ENCODE results near the gene SDK2. TPM values are rescaled to one million over a fixed set of nuclear protein-coding genes. Genes with fewer than 3 reads are reported as not detected.

SDK2 gene
- total RNA-seq, 2 experiments from 2014 or later, result 0.23 to 0.27 TPM

DNA sequence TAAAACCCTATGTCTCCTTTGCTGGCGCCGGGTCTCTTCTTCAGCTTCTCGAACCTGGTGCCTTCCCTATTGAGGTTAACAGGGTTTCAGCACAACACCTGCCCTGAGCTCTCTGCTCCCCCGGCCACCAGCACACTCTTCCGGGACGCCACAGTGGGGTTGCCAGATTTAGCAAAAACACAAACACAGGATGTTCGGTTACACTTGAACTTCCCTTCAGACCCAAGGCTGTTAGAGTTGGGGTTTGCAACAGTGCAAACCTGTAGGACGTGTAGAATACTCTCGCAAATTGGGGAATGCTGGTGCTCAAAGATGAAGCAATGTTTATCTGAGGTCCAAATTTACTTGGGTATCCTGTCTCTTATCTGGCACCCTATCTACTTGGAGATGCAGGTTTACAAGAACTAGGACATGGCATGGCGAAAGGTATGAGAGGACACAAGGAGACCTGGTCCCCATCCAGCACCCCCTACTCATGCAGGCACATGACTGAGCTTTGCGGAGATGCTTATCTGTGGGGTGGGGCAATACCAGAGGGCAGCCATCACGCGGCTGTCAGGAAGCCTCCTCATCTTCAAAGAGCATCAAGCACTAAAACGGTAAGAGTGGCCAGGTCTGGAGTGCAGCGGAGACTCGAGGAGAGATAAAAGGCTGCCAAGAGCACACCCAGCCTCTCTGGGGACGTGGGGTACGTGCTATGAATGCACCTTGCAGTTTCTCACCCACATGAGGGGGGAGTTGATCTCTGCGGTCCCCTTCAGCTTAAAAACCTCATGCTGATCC lies 52.8 kb downstream of the SDK2 start:
- ChIA-PET CTCF (no interaction called here), POLR2A (no interaction called here)

DNA sequence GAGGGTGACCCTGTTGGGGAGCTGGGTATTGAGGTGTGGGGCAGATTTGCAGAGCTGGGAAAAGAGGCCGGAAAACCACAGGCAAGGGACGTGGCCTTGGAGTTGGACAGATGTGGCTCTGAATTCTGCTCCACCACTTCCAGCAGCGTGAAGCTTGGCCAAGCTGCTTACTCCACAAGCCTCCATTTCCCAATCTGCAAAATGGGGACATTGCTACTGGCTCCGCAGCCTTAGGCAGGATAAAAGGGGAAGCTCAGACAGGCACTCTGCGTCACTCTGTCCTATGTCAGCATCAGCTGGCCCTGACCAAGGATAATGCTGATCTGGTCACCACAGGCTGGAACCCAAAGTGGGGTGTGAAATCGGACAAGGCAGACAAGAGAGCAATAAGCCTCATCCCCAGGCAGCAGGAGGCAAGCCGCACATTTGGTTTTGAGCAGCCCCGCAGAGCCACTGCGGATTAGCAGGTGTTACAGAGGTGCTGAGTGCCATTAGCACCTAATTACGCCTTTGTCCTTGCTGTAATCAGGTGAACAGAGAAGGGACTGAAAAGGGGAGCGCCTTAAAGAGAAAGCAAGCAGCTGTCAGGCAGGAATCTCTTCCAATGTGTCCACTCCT lies 54.8 kb downstream of the SDK2 start:
- POLR2A ChIA-PET, result no interaction called here
- CTCF ChIA-PET, result no interaction called here

DNA sequence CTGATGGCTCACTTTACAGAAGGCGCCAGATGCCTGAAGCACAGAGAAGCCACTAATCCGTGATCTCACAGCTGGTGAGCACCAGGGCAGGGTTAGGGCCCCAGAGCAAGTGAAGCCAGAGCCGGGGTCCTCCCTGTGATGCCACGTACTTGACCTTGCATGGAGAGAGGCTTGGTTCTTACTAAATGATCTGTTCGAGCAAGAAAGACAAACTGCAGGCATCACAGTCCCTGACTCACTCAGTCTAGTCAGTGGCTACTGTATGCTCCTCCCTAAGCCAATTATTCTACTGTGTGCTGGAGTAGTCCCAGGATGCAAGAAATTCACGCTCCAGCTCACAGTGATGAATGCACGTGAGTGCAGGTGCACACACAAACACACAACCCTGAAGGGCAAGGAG lies 55.4 kb downstream of the SDK2 start:
- POLR2A ChIA-PET, result no interaction called here
- CTCF ChIA-PET, result no interaction called here

DNA sequence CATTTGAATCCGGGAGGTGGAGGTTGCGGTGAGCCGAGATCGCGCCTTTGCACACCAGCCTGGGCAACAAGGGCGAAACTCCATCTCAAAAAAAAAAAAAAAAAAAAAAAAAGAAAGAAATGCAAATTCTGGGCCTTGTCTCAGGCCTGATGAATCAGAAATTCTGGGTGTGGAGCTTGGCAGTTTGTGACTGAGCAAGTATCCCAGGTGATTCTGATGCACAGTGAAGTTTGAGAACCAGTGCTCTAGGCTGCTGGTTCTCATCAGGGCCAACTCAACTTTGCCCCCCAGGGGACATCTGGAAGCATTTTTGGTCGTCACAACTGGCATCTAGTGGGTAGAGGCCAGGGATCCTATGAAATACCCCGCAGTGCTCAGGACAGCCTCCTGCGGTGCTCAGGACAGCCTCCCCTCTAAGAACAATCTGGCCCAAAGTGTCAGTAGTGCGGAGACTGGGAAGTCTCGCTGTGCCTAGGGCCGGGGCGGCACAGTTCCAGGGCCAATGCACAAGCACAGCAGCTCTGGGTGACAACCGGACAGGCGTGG lies 55.9 kb downstream of the SDK2 start:
- ChIA-PET POLR2A (no interaction called here), CTCF (no interaction called here)

DNA sequence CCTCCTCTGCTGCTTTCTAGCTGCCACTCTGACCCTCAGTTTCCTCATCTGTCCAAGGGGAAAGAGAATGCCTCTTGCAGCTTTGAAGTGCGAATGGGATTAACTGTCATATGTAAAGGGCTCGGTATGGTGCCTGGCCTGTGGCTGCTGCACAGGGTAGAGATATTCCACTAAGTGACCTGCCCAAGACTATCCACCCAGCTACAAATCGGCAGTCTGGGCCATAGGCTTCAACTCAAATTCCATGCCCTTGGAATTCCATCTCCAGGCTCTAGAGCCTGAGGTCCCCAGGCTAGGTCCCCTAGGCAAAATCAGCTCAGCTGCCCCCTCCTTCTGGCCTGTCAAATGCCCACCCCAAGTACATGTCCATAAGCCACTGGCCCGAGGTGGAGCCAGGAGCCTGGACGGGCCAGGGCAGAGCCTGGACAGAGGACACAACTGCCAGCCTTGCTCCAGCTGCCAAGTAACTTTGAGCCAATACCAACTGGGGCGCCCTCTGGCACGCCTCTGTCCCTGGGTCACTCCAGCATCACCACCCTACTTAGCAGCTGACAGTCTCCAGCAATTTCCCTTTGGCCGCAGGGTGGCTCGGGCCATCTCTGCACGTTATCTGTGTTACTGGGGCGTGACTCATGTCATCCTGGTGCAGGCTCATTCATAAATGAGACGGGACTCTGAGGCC lies 57.2 kb downstream of the SDK2 start:
- CTCF ChIA-PET, result no interaction called here

DNA sequence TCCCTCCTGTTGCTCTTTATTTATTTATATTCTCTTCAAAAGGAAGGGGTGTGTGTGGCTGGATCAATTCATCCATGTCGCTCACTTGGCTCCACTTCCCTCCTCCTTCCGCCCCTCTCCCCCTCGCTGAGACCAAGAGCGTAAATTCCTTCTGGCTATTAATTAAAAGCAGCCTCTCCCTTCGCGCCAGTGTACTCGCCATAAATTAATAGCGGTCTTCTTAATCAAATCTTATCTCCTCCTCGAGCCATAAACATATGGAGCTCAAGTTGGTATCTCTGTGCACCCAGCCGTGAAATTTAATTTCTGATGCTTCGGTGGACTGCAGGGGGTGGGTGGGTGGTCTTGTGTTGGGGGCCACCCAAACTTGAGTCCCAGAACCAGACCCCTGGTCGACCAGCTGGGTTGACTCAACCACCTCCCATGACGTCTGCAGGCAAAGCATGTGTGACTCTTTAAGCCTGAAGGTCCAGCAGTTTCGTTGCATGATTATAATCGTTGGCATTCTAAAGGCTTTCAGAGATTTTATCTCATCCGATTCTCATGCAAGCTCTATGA lies 57.9 kb downstream of the SDK2 start:
- ChIA-PET CTCF (no interaction called here), POLR2A (no interaction called here)

More for the DNA sequence above, 57.2 kb downstream of the SDK2 start:
- POLR2A ChIA-PET, result no interaction called here

DNA sequence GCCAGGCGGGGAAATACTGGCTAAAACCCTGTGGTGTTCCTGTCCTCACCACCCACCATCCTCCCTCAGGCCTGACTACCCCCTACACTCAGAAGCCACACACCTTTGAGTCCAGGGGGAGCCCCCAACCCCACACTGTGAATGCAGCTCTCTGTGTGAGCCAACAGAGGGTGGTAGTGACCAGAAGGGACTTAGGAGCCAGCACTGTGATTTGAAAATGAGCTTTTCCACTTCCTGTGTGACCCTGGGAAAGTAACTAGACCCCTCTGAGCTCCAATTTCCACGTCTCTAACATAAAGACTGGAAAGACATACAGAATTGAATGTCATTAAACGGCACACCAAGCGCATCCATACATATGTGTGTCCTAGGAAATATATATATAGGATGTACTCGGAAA lies 58.7 kb downstream of the SDK2 start:
- POLR2A ChIA-PET, result no interaction called here
- CTCF ChIA-PET, result no interaction called here

DNA sequence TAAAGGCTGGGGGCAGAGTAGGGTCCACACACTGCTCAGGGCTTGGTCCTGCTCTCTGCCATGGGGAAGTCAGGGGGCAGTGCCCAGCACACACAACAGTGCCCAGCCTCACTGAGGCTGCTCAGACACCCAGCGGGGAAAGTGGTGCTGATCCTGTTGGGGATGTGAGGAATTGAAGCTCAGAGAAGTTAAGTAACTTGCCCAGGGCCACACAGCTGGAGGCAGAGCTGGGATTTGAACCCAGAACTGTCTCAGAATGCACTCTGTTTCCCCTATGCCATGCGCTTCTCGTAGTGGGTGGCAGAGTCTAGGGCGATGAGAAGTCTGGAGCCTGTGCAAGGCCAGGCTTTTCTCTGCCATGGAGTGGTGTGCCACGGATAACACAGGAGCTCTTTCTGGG lies 59.3 kb downstream of the SDK2 start:
- POLR2A ChIA-PET, result no interaction called here
- CTCF ChIA-PET, result no interaction called here

DNA sequence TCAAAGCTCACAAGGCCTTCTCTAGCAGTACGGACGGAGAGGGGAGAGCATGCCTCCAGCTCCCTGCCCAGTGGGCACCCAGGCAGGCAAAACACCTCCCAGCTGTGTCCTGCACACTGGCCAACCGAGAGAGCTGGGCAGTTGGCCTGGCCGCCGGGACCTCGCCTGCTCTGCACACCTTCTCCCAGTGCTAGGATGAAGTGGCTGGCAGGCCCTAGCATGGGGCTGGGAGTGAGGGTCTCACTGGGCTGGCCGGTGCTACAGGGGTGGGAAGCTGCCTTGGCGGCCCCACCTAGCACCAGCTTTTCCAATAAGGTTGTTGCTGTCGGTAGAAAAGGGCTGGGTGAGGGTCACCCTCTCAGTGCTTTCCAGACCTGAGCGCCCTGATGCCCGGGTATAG lies 60.2 kb downstream of the SDK2 start:
- ChIA-PET POLR2A (no interaction called here), CTCF (no interaction called here)

DNA sequence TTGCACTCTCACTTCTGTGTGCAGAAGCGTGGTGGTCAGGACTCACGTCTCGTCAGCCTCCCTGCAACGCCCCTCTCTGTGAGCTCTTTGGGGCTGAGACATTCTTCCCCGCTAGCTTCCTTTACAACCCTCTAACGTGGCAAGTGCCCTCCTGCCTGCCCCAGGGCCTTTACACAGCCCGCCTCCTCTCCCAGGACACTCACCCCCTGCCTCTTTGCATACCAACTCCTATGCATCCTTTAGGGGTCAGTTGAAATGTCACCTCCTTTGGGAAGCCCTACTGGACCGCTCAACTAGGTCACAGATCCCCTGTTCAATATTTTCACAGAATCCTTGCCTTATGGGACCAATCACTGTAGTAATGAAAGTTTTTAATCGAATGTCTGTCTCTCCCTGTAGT lies 61.4 kb downstream of the SDK2 start:
- ChIA-PET CTCF (no interaction called here), POLR2A (no interaction called here)

DNA sequence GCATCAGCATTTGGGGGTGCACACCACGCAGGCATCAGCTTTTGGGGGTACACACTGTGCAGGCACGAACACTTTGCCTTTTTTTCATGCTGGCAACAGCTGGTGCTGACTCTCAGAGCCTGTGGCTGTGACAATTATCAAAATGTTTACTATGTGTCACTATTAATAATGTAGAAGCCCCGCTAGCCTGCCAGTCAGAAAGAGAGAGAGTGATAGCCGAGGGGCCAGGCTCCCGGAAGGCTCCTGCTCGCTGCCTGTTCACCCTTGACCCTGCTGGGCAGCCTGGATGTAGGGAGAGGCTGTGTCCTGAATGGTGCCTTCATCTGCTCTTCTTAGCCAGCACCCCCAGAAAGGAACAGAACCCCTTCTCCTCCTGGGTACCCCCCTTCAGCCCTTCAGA lies 61.9 kb downstream of the SDK2 start:
- CTCF ChIA-PET, result no interaction called here
- POLR2A ChIA-PET, result no interaction called here

DNA sequence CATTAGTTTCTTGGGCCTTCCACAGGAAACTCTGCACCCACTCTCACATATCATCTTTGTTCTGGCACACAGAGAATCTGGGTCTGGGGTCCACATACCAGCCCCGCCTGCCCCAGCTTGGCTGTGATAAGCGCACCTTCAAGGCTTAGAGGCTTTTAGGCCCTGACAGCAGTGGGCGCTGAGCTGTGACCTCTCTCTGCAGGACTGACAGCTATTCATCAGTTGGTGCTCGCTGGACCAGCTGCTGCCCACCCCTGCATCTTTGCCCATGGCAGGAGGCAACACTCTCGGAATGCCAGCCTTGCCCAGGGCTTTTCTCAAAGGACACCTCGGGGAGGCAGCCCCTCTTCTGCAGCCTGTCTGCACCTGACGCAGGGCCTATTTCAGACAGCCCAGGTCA lies 62.9 kb downstream of the SDK2 start:
- ChIA-PET POLR2A (no interaction called here), CTCF (no interaction called here)

DNA sequence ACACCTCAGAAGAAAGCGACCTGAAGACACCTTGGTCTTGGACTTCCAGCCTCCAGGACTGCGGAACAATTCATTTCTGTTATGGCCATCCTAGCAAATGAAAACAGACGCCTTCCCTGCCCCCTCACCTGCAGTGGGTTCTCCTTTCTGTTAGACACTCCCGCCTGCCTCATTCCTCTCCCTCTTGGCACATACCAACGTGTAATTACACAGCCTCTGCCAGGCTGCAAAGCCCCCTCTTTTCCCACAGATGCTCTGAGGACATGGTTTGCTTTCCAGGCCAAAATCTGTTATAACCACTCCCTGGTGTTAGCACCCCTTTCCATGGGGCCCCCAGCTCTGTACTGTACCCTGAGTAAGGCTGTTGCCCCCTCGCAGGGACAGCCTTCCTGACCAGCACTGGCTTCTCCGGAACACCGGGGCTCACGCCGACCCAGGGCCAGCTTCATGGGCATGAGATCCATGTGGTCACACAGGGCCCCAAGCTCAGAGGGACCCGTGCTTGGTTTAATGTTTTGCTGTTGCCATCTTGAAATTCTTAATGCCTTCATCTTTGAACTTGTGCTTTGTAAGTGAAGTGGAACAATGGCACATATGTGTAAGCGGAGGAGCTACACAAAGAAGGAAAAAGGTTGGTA lies 64.1 kb downstream of the SDK2 start:
- POLR2A ChIA-PET, result no interaction called here
- CTCF ChIA-PET, result no interaction called here

DNA sequence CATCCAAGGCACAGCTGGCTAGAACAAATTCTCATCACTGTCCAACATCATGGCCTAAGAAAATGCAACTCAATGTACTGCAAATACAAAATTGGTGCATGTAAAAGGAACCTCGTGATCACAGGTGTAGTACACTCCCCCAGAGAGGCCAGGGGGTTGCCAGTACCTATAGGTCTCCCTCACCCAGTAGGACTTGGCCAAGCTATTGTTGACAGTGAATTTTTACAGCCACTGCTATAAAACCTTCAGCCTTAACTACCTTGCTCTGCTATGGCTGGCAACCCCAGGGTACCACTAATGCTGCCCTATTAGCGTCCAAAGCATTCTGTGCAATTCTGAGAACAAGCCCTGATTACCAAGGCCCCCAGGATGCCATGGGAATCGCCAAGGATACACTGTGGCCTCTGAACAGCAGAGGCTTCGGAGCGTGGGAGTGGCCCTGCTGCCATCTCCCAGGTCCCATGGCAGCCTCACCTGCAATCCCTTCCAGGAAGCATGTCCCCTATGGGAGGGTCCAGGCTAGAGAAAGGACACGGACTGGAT lies 67.6 kb downstream of the SDK2 start:
- CTCF ChIA-PET, result no interaction called here
- POLR2A ChIA-PET, result no interaction called here

DNA sequence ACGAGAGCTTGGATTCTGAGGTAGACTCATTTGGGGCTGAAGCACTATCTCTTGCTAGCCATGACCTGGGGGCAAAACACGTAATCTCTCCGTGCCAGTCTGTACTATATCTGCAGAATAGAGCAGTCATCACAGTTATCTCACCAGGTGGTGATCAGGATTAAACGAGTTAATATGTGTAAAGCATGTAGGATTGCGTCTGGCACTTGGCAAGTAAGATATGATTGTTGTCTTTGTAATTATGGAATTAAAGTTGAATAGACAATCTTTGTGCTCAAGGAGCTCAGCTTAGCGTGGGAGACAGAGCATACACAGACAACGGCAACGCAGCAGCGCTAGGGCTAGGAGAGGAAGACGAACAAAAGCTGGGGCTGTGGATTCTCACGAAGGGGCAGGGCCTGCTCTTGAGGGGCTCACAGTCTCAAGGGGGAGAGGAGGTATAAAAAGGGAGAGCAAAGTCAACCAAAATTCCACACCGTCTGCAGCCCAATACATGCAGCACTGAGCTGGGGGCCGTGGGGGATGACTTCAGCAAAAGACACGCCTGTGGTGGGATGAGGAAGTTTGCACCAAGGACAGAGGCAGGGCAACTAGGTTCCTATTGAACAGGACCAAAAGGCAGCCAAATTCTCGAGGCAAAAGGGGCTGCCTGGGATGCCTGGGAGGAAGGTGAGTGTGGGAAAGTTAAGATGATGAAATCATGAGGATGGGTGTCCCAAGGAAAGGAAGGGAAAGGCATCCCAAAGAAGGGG lies 68.6 kb downstream of the SDK2 start:
- ChIA-PET POLR2A (no interaction called here), CTCF (no interaction called here)

DNA sequence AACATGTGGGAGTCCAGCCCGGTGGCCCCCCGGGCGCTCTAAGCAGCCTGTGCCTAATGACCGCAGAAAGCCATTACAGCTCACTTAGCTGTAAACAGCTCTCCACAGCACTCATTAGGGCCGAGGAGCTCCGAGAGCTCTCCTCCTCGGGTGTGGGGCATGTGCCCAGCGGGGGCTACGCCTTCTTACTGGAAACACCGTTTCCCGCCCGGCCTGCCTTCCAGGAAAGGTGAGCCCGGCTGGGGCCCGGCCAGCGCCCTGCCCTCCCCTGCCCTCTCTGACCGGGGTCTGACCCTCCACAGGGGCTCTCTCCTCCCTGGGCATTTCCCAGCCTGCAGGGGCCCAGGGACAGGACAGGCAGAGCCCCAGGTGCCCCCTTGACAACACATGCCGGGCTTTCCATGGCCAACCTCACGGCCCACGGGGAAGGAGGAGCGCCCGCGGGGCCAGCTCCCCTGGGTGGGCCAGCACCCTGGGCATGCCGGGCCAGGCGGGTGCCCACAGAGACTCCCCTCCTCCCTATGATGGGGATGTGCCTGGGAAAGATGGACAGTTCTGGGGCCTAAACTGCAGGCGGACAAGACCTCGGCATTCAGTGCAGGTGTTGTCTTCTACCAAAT lies 72.6 kb downstream of the SDK2 start:
- POLR2A ChIA-PET, result no interaction called here

DNA sequence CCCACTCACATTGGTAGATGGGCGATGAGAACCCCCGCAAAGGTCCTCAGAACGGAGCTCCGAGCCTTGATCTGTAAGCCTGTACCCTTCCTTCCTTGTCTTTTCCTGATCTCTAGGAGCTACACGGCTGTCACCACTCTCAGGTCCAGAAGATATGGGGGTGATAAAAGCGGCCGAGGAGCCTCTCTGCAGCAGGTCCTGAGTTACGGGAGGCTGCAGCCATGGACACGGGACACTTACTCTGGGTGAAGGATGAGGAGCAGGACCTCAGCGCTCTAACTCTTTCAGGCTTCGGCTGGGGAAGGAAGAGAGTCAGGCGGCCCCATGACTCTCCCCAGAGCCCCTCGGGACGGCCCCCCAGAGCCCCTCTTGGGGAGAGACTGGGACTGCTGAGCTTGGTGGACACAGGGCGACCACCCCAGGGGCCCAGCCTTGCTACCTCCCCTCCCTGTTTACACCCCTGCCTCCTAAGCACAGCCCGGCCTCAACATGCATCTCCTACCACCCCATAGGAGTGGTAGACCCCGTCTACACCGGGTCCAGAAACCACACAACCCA lies 74.4 kb downstream of the SDK2 start:
- ChIA-PET CTCF (no interaction called here), POLR2A (no interaction called here)

More for the DNA sequence above, 72.6 kb downstream of the SDK2 start:
- CTCF ChIA-PET, result no interaction called here

DNA sequence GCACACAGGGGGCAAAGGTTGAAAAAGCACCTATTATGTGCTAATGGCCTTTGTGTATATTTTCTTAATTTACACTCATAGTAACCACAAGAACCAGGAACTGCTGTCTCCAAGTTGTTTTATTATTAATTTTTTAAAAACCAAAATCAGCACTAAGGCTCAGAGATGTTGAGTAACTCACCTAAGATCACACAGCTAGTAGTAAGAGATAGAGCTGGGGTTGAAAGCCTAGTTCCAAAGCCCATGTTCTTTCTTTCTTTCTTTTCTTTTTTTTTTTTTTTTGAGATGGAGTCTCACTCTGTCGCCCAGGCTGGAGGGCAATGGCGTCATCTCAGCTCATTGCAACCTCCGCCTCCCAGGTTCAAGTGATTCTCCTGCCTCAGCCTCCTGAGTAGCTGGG lies 75.3 kb downstream of the SDK2 start:
- ChIA-PET CTCF (no interaction called here), POLR2A (no interaction called here)

All from activated CD8-positive, alpha-beta memory T cell treated with anti-CD3 and anti-CD28 coated beads for 36 hours (primary cell).